HCT116 (cell line): ENCODE results near the gene SPDEF. TPM values are rescaled to one million over a fixed set of nuclear protein-coding genes. Genes with fewer than 3 reads are reported as not detected.

Source experiments
- ATAC-seq: fragments of 200-7000 bp; cut with Tn5 transposase; 2 replicates; pipeline ENCODE4 v1.9.1; 2020; ENCODE audit warnings: mild to moderate bottlenecking, moderate library complexity
- BruUV-seq: library from RNA; stranded (reverse); fragments of 400-500 nt; replicated peaks from 2 replicates; lab custom pipeline; 2021; lab: Mats Ljungman, UMichigan
- CTCF ChIA-PET: fragments of 300-600 bp; sonication (Branson Sonifier 250); formaldehyde crosslinking; loops from one replicate; lab custom pipeline; 2021; ENCODE audit warnings: antibody characterized with exemption; lab: Charles Lee
- POLR2A ChIA-PET: fragments of 300-600, 350-600 bp; sonication (Branson Sonifier 250); formaldehyde crosslinking; loops from one replicate; lab custom pipeline; 2021; ENCODE audit warnings: antibody characterized with exemption; lab: Charles Lee
- RAD21 ChIA-PET, 2 experiments: fragments of 300-600 bp; sonication (Branson Sonifier 250); formaldehyde crosslinking; loops; one replicate each; lab custom pipeline; 2023; ENCODE audit warnings: low total read pairs in 2 of 2; ENCODE audit not compliant: uncharacterized antibody in 2 of 2, unreplicated experiment in 2 of 2, low non-redundant PET in 1 of 2; lab: Charles Lee
- DNase-seq: peaks from one replicate; pipeline ENCODE4 v3.0.0-alpha.2; 2010; ENCODE audit warnings: low read depth, low spot score
- H2AFZ ChIP-seq: fragments of 200-600 bp; shearing (Covaris generic), sonication (generic); 2 replicates; pipeline ENCODE4 v1.6.1; 2017; ENCODE audit warnings: low read depth, mixed run types, mixed read lengths, antibody characterized with exemption, low read length; ENCODE audit not compliant: poor library complexity, severe bottlenecking
- H3K27ac ChIP-seq: 2 replicates; pipeline ENCODE4 v1.5.1; 2012; ENCODE audit warnings: low read depth, low read length
- H3K27me3 ChIP-seq: fragments of 200-600 bp; sonication (generic); 2 replicates; pipeline ENCODE4 v1.6.1; 2016; ENCODE audit warnings: mixed run types, low read length, mixed read lengths; ENCODE audit not compliant: insufficient read depth
- H3K36me3 ChIP-seq, 2 experiments: fragments of 200-500 bp in 1 of 2; fragments of 200-600 bp in 1 of 2; sonication (Bioruptor generic) in 1 of 2; sonication (generic) in 1 of 2; 2 replicates each; pipeline versions ENCODE4 v1.5.1 to v1.6.1; 2014 to 2016; ENCODE audit warnings: low read length in 2 of 2, inconsistent platforms in 1 of 2, mixed read lengths in 1 of 2, mixed run types in 1 of 2; ENCODE audit not compliant: insufficient read depth in 2 of 2, control insufficient read depth in 1 of 2
- H3K4me1 ChIP-seq, 2 experiments: fragments of 200-600 bp in 1 of 2; sonication (generic) in 1 of 2; 2 replicates each; pipeline versions ENCODE4 v1.5.1 to v1.6.1; 2012 to 2017; ENCODE audit warnings: low read length in 2 of 2, inconsistent platforms in 1 of 2, mild to moderate bottlenecking in 1 of 2, mixed read lengths in 1 of 2, mixed run types in 1 of 2, moderate library complexity in 1 of 2; ENCODE audit not compliant: insufficient read depth in 2 of 2, control insufficient read depth in 1 of 2
- H3K4me2 ChIP-seq: fragments of 200-600 bp; sonication (generic); 2 replicates; pipeline ENCODE4 v1.6.1; 2017; ENCODE audit warnings: mixed run types, low read length, mixed read lengths
- H3K4me3 ChIP-seq, 2 experiments: fragments of 200-600 bp in 1 of 2; sonication (generic) in 1 of 2; replicated peaks in 1 of 2; 2 replicates each; pipeline ENCODE4 v1.5.1; 2011 to 2016; ENCODE audit warnings: low read length in 2 of 2, control low read depth in 1 of 2, low read depth in 1 of 2, mild to moderate bottlenecking in 1 of 2, mixed read lengths in 1 of 2, mixed run types in 1 of 2
- H3K79me2 ChIP-seq: fragments of 200-600 bp; sonication (generic); 2 replicates; pipeline ENCODE4 v1.6.1; 2017; ENCODE audit warnings: mild to moderate bottlenecking, mixed run types, low read length, moderate library complexity, mixed read lengths; ENCODE audit not compliant: insufficient read depth
- H3K9ac ChIP-seq: fragments of 200-600 bp; sonication (generic); 2 replicates; pipeline ENCODE4 v1.6.1; 2016; ENCODE audit warnings: low read length, mixed read lengths
- H3K9me2 ChIP-seq: fragments of 200-600 bp; sonication (generic), shearing (Covaris generic); 2 replicates; pipeline ENCODE4 v1.6.1; 2017; ENCODE audit warnings: mixed run types, mild to moderate bottlenecking, moderate library complexity; ENCODE audit not compliant: insufficient read depth
- H3K9me3 ChIP-seq, 2 experiments: fragments of 200-500 bp in 1 of 2; fragments of 200-600 bp in 1 of 2; sonication (Bioruptor generic) in 1 of 2; sonication (generic) in 1 of 2; 2 replicates each; pipeline ENCODE4 v1.6.1; 2014 to 2017; ENCODE audit warnings: low read length in 2 of 2, mixed read lengths in 2 of 2, inconsistent platforms in 1 of 2, low read depth in 1 of 2, mild to moderate bottlenecking in 1 of 2, mixed run types in 1 of 2, moderate library complexity in 1 of 2; ENCODE audit not compliant: control insufficient read depth in 1 of 2, insufficient read depth in 1 of 2
- H4K20me1 ChIP-seq: fragments of 200-600 bp; sonication (generic), shearing (Covaris generic); 2 replicates; pipeline ENCODE4 v1.6.1; 2017; ENCODE audit warnings: mixed run types, mild to moderate bottlenecking, moderate library complexity; ENCODE audit not compliant: insufficient read depth
- CBX3 ChIP-seq: IDR thresholded peaks from 2 replicates; pipeline ENCODE4 v1.6.1; 2012; ENCODE audit warnings: low read depth
- EZH2 ChIP-seq: fragments of 200-600 bp; sonication (generic); IDR thresholded peaks from 2 replicates; pipeline ENCODE4 v1.6.1; 2017; ENCODE audit warnings: antibody characterized with exemption, mixed run types
- EZH2phosphoT487 ChIP-seq: fragments of 200-600 bp; IDR thresholded peaks from 2 replicates; pipeline ENCODE4 v1.6.1; 2018; ENCODE audit warnings: antibody characterized with exemption, borderline replicate concordance
- FOSL1 ChIP-seq: IDR thresholded peaks from 2 replicates; pipeline ENCODE4 v1.6.1; 2012; ENCODE audit warnings: low read depth
- JUND ChIP-seq: IDR thresholded peaks from 2 replicates; pipeline ENCODE4 v1.6.1; 2012
- MAX ChIP-seq: IDR thresholded peaks from 2 replicates; pipeline ENCODE4 v1.6.1; 2012
- RAD21 ChIP-seq: IDR thresholded peaks from 2 replicates; pipeline ENCODE4 v1.6.1; 2012; ENCODE audit warnings: low read depth, mild to moderate bottlenecking
- SP1 ChIP-seq: IDR thresholded peaks from 2 replicates; pipeline ENCODE4 v1.6.1; 2012; ENCODE audit warnings: low read depth
- SRF ChIP-seq: IDR thresholded peaks from 2 replicates; pipeline ENCODE4 v1.6.1; 2012; ENCODE audit warnings: low read depth
- YY1 ChIP-seq: IDR thresholded peaks from 2 replicates; pipeline ENCODE4 v1.6.1; 2011; ENCODE audit warnings: low read length, low read depth, moderate library complexity, mild to moderate bottlenecking; ENCODE audit not compliant: insufficient replicate concordance; ENCODE audit errors: extremely low read depth
- ZFX ChIP-seq: fragments of 450-650 bp; IDR thresholded peaks from 2 replicates; pipeline ENCODE4 v1.6.1; 2017
- ZNF274 ChIP-seq: fragments of 200-500 bp; sonication (Bioruptor generic); IDR thresholded peaks from 2 replicates; pipeline ENCODE4 v1.6.1; 2014; ENCODE audit warnings: mild to moderate bottlenecking, low read depth, low read length, inconsistent platforms
- intact Hi-C: fragments of 100-400 bp; cut with micrococcal nuclease; formaldehyde crosslinking; loops from 2 replicates; pipeline ENCODE4 v1.10.0; 2022
- total RNA-seq: library from RNA; stranded (reverse); gene quantifications from one replicate; pipeline ENCODE4 v1.2.1, GENCODE V29; 2021; ENCODE audit not compliant: unreplicated experiment
- TF ChIP-seq, protein P1 (sequence below), 3 experiments: fragments of 200-600 bp in 1 of 3; sonication (generic) in 1 of 3; IDR thresholded peaks in 2 of 3; conservative IDR thresholded peaks in 1 of 3; 2 replicates each; pipeline ENCODE4 v1.5.1; 2012 to 2017; ENCODE audit warnings: low read depth in 2 of 3, low read length in 2 of 3, antibody characterized with exemption in 1 of 3, borderline replicate concordance in 1 of 3, control low read depth in 1 of 3, mild to moderate bottlenecking in 1 of 3, mixed read lengths in 1 of 3, mixed run types in 1 of 3, moderate library complexity in 1 of 3; ENCODE audit not compliant: insufficient read depth in 1 of 3
- TF ChIP-seq, protein P2 (sequence below): IDR thresholded peaks from 2 replicates; pipeline ENCODE4 v1.6.1; 2012; ENCODE audit warnings: low read depth

Gene SPDEF
- total RNA-seq, 1 experiment from 2014 or later = 0.39 TPM

DNA sequence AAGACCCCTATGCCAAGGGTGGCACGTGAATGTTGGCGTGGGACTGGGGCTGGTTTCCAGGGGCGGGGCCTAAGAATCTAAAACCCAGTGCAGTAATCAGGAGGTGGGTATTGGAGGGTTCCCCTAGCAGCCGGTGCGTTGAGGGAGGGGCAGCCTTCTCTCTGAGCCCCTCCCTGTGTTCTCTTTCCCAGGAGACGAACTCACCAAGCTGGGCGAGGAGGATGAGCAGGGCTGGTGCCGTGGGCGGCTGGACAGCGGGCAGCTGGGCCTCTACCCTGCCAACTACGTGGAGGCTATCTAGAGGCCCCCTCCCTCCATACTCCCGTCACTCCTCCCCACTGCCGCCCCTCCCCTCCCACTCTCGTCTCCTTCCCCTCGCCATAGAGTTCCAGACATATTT lies 23.9 kb downstream of the SPDEF start:
- intact Hi-C loops = no loop called here
- Histone ChIP-seq H3K9me3 (no peaks in the 10 kb centered on the region), H3K9ac (no peak overlapping the region), H3K79me2 (no peaks in the 10 kb centered on the region), H3K27me3 (no peaks in the 10 kb centered on the region), H3K36me3 (no peaks in the 10 kb centered on the region), H3K4me1 (peaks cover 9 to 14% of the 10 kb centered on the region in 2 experiments; a peak in 3 of 4 replicates), H2AFZ (no peak overlapping the region), H3K9me2 (no peaks in the 10 kb centered on the region), H3K27ac (no peak overlapping the region), H3K4me2 (no peak overlapping the region), H4K20me1 (no peaks in the 10 kb centered on the region), H3K4me3 (no peak overlapping the region)
- ChIA-PET POLR2A (no interaction called here), CTCF (no interaction called here), RAD21 (no interaction called here)
- ATAC-seq (no peak), DNase-seq (no peak)
- no TSS peak for BruUV-seq
- TF ChIP-seq EZH2phosphoT487 = no peak
- no peak for TF ChIP-seq FOSL1
- no peak for TF ChIP-seq ZFX
- TF ChIP-seq SP1 = no peak
- no peak for TF ChIP-seq EZH2
- TF ChIP-seq SRF = no peak
- TF ChIP-seq ZNF274 = no peak

DNA sequence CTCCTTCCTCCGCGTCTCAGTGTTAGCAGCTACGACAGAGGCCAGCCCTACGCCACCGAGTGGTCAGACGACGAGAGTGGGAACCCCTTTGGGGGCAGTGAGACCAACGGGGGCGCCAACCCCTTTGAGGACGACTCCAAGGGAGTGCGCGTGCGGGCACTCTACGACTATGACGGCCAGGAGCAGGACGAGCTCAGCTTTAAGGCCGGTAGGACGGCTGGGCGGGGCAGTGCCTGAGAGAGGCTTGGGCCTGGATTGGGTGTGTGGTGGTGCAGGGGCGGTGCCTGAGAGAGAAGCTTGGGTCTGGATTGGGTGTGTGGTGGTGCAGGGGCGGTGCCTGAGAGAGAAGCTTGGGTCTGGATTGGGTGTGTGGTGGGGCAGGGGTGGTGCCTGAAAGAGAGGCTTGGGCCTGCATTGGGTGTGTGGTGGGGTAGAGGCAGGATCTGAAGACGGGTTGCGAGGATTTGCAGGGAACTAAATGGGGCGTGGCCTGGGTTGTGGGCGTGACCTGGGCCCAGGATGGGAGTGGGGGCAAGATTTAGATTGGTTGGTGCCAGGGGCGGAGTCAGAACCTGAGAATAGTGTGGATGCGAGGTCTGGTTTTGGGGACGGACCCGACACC lies 24.4 kb downstream of the SPDEF start:
- H3K9me2 ChIP-seq = no peaks in the 10 kb centered on the region
- ChIA-PET CTCF (no interaction called here), RAD21 (no interaction called here), POLR2A (no interaction called here)
- H3K9ac ChIP-seq = no peak overlapping the region
- H3K4me3 ChIP-seq = no peak overlapping the region
- DNase-seq (peak; percentile 19), ATAC-seq (peak; percentile 46)
- H2AFZ ChIP-seq = no peak overlapping the region
- BruUV-seq = no TSS peak
- TF ChIP-seq, protein P1, sequence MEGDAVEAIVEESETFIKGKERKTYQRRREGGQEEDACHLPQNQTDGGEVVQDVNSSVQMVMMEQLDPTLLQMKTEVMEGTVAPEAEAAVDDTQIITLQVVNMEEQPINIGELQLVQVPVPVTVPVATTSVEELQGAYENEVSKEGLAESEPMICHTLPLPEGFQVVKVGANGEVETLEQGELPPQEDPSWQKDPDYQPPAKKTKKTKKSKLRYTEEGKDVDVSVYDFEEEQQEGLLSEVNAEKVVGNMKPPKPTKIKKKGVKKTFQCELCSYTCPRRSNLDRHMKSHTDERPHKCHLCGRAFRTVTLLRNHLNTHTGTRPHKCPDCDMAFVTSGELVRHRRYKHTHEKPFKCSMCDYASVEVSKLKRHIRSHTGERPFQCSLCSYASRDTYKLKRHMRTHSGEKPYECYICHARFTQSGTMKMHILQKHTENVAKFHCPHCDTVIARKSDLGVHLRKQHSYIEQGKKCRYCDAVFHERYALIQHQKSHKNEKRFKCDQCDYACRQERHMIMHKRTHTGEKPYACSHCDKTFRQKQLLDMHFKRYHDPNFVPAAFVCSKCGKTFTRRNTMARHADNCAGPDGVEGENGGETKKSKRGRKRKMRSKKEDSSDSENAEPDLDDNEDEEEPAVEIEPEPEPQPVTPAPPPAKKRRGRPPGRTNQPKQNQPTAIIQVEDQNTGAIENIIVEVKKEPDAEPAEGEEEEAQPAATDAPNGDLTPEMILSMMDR (IDR thresholded peaks at IDR 0.05 in 2 of 3, conservative IDR thresholded peaks at IDR 0.05 in 1 of 3; ENCODE audit: borderline replicate concordance in 1 of 3, insufficient read depth in 1 of 3, low read depth in 2 of 3, low read length in 2 of 3) = no peak
- no peak for TF ChIP-seq CBX3
- TF ChIP-seq SP1 = no peak
- no peak for TF ChIP-seq MAX
- TF ChIP-seq RAD21 = no peak
- TF ChIP-seq YY1 = no peak
- TF ChIP-seq, protein P2, sequence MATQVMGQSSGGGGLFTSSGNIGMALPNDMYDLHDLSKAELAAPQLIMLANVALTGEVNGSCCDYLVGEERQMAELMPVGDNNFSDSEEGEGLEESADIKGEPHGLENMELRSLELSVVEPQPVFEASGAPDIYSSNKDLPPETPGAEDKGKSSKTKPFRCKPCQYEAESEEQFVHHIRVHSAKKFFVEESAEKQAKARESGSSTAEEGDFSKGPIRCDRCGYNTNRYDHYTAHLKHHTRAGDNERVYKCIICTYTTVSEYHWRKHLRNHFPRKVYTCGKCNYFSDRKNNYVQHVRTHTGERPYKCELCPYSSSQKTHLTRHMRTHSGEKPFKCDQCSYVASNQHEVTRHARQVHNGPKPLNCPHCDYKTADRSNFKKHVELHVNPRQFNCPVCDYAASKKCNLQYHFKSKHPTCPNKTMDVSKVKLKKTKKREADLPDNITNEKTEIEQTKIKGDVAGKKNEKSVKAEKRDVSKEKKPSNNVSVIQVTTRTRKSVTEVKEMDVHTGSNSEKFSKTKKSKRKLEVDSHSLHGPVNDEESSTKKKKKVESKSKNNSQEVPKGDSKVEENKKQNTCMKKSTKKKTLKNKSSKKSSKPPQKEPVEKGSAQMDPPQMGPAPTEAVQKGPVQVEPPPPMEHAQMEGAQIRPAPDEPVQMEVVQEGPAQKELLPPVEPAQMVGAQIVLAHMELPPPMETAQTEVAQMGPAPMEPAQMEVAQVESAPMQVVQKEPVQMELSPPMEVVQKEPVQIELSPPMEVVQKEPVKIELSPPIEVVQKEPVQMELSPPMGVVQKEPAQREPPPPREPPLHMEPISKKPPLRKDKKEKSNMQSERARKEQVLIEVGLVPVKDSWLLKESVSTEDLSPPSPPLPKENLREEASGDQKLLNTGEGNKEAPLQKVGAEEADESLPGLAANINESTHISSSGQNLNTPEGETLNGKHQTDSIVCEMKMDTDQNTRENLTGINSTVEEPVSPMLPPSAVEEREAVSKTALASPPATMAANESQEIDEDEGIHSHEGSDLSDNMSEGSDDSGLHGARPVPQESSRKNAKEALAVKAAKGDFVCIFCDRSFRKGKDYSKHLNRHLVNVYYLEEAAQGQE = no peak
- TF ChIP-seq ZNF274 = no peak
- no peak for TF ChIP-seq JUND
- no peaks in the 10 kb centered on the region for H4K20me1 ChIP-seq
- intact Hi-C loops = no loop called here
- no peak overlapping the region for H3K4me2 ChIP-seq
- no peaks in the 10 kb centered on the region for H3K9me3 ChIP-seq
- no peaks in the 10 kb centered on the region for H3K27me3 ChIP-seq
- H3K36me3 ChIP-seq = no peaks in the 10 kb centered on the region
- H3K79me2 ChIP-seq = no peaks in the 10 kb centered on the region
- peaks cover 11 to 17% of the 10 kb centered on the region in 2 experiments; a peak in 3 of 4 replicates for H3K4me1 ChIP-seq
- H3K27ac ChIP-seq = no peak overlapping the region
